Measurements from ENCODE around the gene ARHGEF3.

- TF ChIP-seq, protein P1, sequence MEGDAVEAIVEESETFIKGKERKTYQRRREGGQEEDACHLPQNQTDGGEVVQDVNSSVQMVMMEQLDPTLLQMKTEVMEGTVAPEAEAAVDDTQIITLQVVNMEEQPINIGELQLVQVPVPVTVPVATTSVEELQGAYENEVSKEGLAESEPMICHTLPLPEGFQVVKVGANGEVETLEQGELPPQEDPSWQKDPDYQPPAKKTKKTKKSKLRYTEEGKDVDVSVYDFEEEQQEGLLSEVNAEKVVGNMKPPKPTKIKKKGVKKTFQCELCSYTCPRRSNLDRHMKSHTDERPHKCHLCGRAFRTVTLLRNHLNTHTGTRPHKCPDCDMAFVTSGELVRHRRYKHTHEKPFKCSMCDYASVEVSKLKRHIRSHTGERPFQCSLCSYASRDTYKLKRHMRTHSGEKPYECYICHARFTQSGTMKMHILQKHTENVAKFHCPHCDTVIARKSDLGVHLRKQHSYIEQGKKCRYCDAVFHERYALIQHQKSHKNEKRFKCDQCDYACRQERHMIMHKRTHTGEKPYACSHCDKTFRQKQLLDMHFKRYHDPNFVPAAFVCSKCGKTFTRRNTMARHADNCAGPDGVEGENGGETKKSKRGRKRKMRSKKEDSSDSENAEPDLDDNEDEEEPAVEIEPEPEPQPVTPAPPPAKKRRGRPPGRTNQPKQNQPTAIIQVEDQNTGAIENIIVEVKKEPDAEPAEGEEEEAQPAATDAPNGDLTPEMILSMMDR (tag by site-specific recombination; IDR thresholded peaks at IDR 0.05), result no peak
- TF ChIP-seq ZNF660 (tag by site-specific recombination; IDR thresholded peaks at IDR 0.05) (no peak), PBX3 (CRISPR knock-in tag; IDR thresholded peaks at IDR 0.05) (no peak), ZNF701 (tag by site-specific recombination; IDR thresholded peaks at IDR 0.05) (no peak), ZNF776 (tag by site-specific recombination; IDR thresholded peaks at IDR 0.05; ENCODE audit: borderline replicate concordance) (no peak), ZNF311 (tag by site-specific recombination; IDR thresholded peaks at IDR 0.05; ENCODE audit: borderline replicate concordance) (no peak), SETDB1 (IDR thresholded peaks at IDR 0.05; ENCODE audit: insufficient read length, low read length) (no peak), ZBTB7A (tag by site-specific recombination; IDR thresholded peaks at IDR 0.05; ENCODE audit: low read depth) (no peak), ZEB2 (tag by site-specific recombination; IDR thresholded peaks at IDR 0.05) (no peak), ZBTB20 (tag by site-specific recombination; IDR thresholded peaks at IDR 0.05) (no peak), YY1 (tag by site-specific recombination; IDR thresholded peaks at IDR 0.05) (no peak)
- TF ChIP-seq, protein P2, sequence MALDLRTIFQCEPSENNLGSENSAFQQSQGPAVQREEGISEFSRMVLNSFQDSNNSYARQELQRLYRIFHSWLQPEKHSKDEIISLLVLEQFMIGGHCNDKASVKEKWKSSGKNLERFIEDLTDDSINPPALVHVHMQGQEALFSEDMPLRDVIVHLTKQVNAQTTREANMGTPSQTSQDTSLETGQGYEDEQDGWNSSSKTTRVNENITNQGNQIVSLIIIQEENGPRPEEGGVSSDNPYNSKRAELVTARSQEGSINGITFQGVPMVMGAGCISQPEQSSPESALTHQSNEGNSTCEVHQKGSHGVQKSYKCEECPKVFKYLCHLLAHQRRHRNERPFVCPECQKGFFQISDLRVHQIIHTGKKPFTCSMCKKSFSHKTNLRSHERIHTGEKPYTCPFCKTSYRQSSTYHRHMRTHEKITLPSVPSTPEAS (tag by site-specific recombination; IDR thresholded peaks at IDR 0.05), result no peak
- TF ChIP-seq, protein P3, sequence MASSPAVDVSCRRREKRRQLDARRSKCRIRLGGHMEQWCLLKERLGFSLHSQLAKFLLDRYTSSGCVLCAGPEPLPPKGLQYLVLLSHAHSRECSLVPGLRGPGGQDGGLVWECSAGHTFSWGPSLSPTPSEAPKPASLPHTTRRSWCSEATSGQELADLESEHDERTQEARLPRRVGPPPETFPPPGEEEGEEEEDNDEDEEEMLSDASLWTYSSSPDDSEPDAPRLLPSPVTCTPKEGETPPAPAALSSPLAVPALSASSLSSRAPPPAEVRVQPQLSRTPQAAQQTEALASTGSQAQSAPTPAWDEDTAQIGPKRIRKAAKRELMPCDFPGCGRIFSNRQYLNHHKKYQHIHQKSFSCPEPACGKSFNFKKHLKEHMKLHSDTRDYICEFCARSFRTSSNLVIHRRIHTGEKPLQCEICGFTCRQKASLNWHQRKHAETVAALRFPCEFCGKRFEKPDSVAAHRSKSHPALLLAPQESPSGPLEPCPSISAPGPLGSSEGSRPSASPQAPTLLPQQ (tag by site-specific recombination; IDR thresholded peaks at IDR 0.05), result no peak
Observed at GRCh38 chr3:56823984-56824703, 22.4 kb upstream of the ARHGEF3 start.

Measured in HEK293 (cell line).